Uterus (tissue), 2 donors: ENCODE measurements around the gene INHA.

Experiments used
- POLR2A ChIP-seq, 2 donors: fragments of 450-650 bp; IDR thresholded peaks; one replicate each; pipeline ENCODE4 v1.6.1; 2016; ENCODE audit warnings: antibody characterized with exemption in 2 of 2, mild to moderate bottlenecking in 1 of 2, moderate library complexity in 1 of 2
- TF ChIP-seq, protein P1 (sequence below), 4 experiments: fragments of 200-600 bp in 2 of 4; fragments of 450-650 bp in 2 of 4; sonication (generic) in 2 of 4; IDR thresholded peaks; one replicate each; pipeline ENCODE4 v1.5.1; 2016 to 2019; ENCODE audit warnings: antibody characterized with exemption in 4 of 4, mild to moderate bottlenecking in 2 of 4, moderate library complexity in 1 of 4

DNA sequence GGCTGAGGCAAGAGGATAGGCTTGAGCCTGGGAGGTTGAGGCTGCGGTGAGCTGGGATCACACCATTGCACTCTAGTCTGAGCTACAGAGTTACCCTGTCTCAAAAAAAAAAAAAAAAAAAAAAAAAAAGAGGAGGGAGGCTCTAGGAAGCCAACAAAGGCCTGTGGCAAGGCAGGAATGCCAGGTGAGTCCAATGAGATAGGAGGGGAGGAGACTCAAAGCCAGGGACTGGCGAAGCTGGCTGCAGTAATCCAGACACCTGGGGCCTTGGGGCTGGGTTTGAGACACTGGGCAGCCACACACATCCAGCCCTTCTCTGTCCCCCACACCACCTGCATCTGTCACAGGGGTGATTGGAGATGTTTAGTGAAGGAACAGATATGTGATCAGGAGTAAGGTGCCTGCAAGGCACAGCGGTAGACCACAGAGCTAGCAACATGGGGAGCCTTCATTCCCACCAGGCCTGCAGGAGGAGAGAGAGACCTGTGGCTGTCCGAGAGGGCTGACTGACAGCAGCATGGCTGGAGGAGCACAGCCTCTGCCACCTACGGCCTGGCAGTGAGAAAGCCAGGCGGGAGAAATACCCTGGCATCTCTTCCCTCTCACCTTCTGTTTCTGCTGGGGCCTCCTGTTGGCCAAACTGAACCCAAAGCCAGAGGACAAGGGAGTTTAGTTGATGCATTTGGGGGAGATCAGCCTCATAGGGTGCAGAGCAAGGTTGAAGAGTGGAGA, 38.0 kb upstream of the INHA start:
- TF ChIP-seq, protein P1, sequence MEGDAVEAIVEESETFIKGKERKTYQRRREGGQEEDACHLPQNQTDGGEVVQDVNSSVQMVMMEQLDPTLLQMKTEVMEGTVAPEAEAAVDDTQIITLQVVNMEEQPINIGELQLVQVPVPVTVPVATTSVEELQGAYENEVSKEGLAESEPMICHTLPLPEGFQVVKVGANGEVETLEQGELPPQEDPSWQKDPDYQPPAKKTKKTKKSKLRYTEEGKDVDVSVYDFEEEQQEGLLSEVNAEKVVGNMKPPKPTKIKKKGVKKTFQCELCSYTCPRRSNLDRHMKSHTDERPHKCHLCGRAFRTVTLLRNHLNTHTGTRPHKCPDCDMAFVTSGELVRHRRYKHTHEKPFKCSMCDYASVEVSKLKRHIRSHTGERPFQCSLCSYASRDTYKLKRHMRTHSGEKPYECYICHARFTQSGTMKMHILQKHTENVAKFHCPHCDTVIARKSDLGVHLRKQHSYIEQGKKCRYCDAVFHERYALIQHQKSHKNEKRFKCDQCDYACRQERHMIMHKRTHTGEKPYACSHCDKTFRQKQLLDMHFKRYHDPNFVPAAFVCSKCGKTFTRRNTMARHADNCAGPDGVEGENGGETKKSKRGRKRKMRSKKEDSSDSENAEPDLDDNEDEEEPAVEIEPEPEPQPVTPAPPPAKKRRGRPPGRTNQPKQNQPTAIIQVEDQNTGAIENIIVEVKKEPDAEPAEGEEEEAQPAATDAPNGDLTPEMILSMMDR (IDR thresholded peaks at IDR 0.05): no peak
- no peak for TF ChIP-seq POLR2A (IDR thresholded peaks at IDR 0.05)
